ENCODE data around the gene CLASP1. TPM values are rescaled to one million over a fixed set of nuclear protein-coding genes. Genes with fewer than 3 reads are reported as not detected.

CLASP1 gene
- total RNA-seq, 2 donors from 2014 or later = 87.0 to 88.3 TPM

DNA sequence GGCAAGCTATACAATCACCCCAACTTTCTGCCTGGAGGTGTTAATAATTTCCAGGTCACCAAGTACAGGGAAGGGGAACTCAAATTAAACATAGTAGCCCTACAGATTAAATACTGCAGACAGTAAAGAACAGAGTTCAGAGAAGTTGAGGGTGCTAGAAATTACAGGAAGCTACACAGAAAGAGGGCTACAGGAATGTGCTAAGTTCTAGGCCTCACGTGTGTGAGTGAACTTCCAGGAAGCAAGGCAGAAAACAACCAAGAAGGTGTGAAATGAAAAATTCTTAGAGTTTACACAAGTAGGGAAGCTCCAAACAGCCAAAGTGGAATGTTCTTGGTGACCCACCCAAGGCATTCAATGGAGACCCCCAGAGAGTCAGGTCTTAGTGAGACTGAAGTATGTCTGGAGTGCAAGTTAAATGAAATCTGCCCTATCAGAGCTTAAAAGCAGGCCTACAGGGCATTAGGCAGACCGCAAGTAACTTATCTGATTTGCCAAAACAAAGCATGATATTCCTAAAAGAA lies 176.7 kb downstream of the CLASP1 start:
- H3K27ac ChIP-seq (ENCODE audit: low read depth, low read length) = peak overlapping the region; percentile 64
- Mint-ChIP-seq H3K27me3 (ENCODE audit: insufficient read depth) (no peaks in the 10 kb centered on the region), H3K36me3 (ENCODE audit: low read depth) (peaks cover 38% of the 10 kb centered on the region), H3K27ac (peak overlapping the region; percentile 89), H3K9me3 (no peaks in the 10 kb centered on the region), H3K4me1 (peaks cover 77% of the 10 kb centered on the region), H3K4me3 (no peak overlapping the region)
- H3K36me3 ChIP-seq (ENCODE audit: control insufficient read depth, insufficient read depth, low read length) = peaks cover 34% of the 10 kb centered on the region
- H3K9ac ChIP-seq (ENCODE audit: extremely low read depth, low read length, poor library complexity, severe bottlenecking) = peak overlapping the region; percentile 26
- 62 to 64% methylated on average over 2 of the region's 2 CpGs for WGBS, 2 experiments (ENCODE audit: insufficient coverage in 1 of 2, insufficient read length in 1 of 2)
- TF ChIP-seq, protein P1, sequence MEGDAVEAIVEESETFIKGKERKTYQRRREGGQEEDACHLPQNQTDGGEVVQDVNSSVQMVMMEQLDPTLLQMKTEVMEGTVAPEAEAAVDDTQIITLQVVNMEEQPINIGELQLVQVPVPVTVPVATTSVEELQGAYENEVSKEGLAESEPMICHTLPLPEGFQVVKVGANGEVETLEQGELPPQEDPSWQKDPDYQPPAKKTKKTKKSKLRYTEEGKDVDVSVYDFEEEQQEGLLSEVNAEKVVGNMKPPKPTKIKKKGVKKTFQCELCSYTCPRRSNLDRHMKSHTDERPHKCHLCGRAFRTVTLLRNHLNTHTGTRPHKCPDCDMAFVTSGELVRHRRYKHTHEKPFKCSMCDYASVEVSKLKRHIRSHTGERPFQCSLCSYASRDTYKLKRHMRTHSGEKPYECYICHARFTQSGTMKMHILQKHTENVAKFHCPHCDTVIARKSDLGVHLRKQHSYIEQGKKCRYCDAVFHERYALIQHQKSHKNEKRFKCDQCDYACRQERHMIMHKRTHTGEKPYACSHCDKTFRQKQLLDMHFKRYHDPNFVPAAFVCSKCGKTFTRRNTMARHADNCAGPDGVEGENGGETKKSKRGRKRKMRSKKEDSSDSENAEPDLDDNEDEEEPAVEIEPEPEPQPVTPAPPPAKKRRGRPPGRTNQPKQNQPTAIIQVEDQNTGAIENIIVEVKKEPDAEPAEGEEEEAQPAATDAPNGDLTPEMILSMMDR (conservative IDR thresholded peaks at IDR 0.05) = peak; percentile 18
- H3K4me1 ChIP-seq (ENCODE audit: control insufficient read depth, insufficient read depth, low read length) = peaks cover 49% of the 10 kb centered on the region
- H3K9me3 ChIP-seq (ENCODE audit: control insufficient read depth, low read length) = no peaks in the 10 kb centered on the region
- DNase-seq = peak; percentile 58
- H3K27me3 ChIP-seq (ENCODE audit: control insufficient read depth, insufficient read depth, low read length, poor library complexity, severe bottlenecking) = no peaks in the 10 kb centered on the region
- H3K4me3 ChIP-seq (ENCODE audit: low read length) = peak overlapping the region; percentile 52

DNA sequence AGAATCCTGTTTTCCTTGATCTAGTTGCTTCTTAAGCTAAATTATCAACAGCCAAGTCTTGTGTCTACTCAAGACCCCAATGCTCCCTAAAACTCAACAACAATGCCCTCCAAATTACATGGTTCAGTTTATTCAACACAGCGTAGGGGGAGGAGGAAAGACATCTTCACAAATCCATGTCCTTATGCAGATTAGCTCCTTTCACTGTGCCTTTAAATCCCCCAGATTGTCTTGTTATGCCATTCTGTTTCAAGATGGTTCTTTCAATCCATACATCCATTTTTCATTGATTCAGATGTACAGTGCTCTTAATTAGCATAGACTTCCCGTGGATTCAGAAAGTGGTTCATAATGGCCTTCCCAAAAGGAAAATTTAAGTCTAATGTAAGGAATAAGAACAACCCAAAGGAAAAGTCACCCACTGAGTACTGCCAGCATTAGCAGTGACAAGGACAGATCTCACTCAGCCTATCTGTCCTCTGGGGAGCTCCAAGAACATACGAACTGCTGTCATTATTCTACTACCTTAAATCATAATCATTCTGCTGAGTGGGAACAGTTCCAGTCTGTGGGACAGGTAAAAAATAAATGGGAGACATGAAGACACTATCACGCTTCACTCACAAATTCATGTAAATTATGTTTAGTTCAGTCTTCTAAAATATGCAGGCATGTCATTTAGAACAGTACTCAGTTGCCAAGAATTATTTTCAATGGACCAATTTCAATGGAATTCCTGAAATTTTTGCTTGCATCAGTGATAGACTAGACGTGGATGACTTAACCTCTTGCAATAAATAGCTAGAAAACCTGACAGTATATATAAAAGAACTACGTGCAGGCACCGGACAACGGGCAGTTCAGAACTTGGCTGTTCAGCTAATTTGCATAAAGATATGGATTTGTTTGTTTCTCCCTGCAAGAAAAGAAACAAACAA lies 177.5 kb downstream of the CLASP1 start:
- DNase-seq = no peak
- peaks cover 45% of the 10 kb centered on the region for H3K4me1 ChIP-seq (ENCODE audit: control insufficient read depth, insufficient read depth, low read length)
- H3K9ac ChIP-seq (ENCODE audit: extremely low read depth, low read length, poor library complexity, severe bottlenecking) = peak overlapping the region; percentile 26
- H3K9me3 Mint-ChIP-seq = peaks cover 3% of the 10 kb centered on the region
- peaks cover 41% of the 10 kb centered on the region for H3K36me3 ChIP-seq (ENCODE audit: control insufficient read depth, insufficient read depth, low read length)
- peaks cover 3% of the 10 kb centered on the region for H3K9me3 ChIP-seq (ENCODE audit: control insufficient read depth, low read length)
- peak overlapping the region; percentile 89 for H3K27ac Mint-ChIP-seq
- H3K27ac ChIP-seq (ENCODE audit: low read depth, low read length) = peak overlapping the region; percentile 72
- WGBS, 2 experiments (ENCODE audit: insufficient coverage in 1 of 2, insufficient read length in 1 of 2) = 72 to 88% methylated on average over 3 to 8 of the region's 8 CpGs
- peak overlapping the region; percentile 52 for H3K4me3 ChIP-seq (ENCODE audit: low read length)
- TF ChIP-seq, protein P1 (conservative IDR thresholded peaks at IDR 0.05) = no peak
- H3K4me1 Mint-ChIP-seq = peaks cover 70% of the 10 kb centered on the region
- no peak overlapping the region for H3K4me3 Mint-ChIP-seq
- no peaks in the 10 kb centered on the region for H3K27me3 Mint-ChIP-seq (ENCODE audit: insufficient read depth)
- H3K27me3 ChIP-seq (ENCODE audit: control insufficient read depth, insufficient read depth, low read length, poor library complexity, severe bottlenecking) = no peaks in the 10 kb centered on the region
- H3K36me3 Mint-ChIP-seq (ENCODE audit: low read depth) = peaks cover 45% of the 10 kb centered on the region

- WGBS, 2 experiments (ENCODE audit: insufficient coverage in 1 of 2, insufficient read length in 1 of 2) = 91 to 92% methylated on average over 2 to 4 of the region's 4 CpGs
These were observed 178.3 kb downstream of the CLASP1 start for GRCh38 chr2:121470917-121471316.

More at GRCh38 chr2:121470917-121471316, 178.3 kb downstream of the CLASP1 start:
- Histone ChIP-seq H3K4me1 (ENCODE audit: control insufficient read depth, insufficient read depth, low read length) (peaks cover 36% of the 10 kb centered on the region), H3K4me3 (ENCODE audit: low read length) (no peak overlapping the region), H3K27ac (ENCODE audit: low read depth, low read length) (peak overlapping the region; percentile 72), H3K9ac (ENCODE audit: extremely low read depth, low read length, poor library complexity, severe bottlenecking) (no peak overlapping the region), H3K27me3 (ENCODE audit: control insufficient read depth, insufficient read depth, low read length, poor library complexity, severe bottlenecking) (no peaks in the 10 kb centered on the region), H3K36me3 (ENCODE audit: control insufficient read depth, insufficient read depth, low read length) (peaks cover 50% of the 10 kb centered on the region), H3K9me3 (ENCODE audit: control insufficient read depth, low read length) (peaks cover 11% of the 10 kb centered on the region)
- Mint-ChIP-seq H3K36me3 (ENCODE audit: low read depth) (peaks cover 52% of the 10 kb centered on the region), H3K9me3 (peaks cover 8% of the 10 kb centered on the region), H3K4me1 (peaks cover 62% of the 10 kb centered on the region), H3K27me3 (ENCODE audit: insufficient read depth) (no peaks in the 10 kb centered on the region), H3K4me3 (no peak overlapping the region), H3K27ac (no peak overlapping the region)
- TF ChIP-seq, protein P1 (conservative IDR thresholded peaks at IDR 0.05) = no peak
- DNase-seq = no peak
